HepG2 (cell line): ENCODE results near the gene TNIP1. TPM values are rescaled to one million over a fixed set of nuclear protein-coding genes. Genes with fewer than 3 reads are reported as not detected.

Source experiments
- ATAC-seq: fragments of 200-7000 bp; cut with Tn5 transposase; 3 replicates; pipeline ENCODE4 v1.9.1; 2020; ENCODE audit warnings: mild to moderate bottlenecking, moderate library complexity
- BruUV-seq: library from RNA; stranded (reverse); fragments of 400-500 nt; replicated peaks from 2 replicates; lab custom pipeline; 2021; lab: Mats Ljungman, UMichigan
- CTCF ChIA-PET: fragments of 300-600 bp; formaldehyde crosslinking; extraction: SDS; loops from one replicate; lab custom pipeline; 2021; ENCODE audit warnings: low total read pairs, inconsistent platforms, low intra/inter-chr PET ratio; lab: Yijun Ruan, JAX
- POLR2A ChIA-PET: fragments of 350-600 bp; sonication (Branson Sonifier 250); formaldehyde crosslinking; loops from one replicate; lab custom pipeline; 2020; ENCODE audit warnings: antibody characterized with exemption, inconsistent platforms; lab: Yijun Ruan, JAX
- DNase-seq: peaks from one replicate; pipeline ENCODE4 v3.0.0-alpha.2; 2015; ENCODE audit warnings: low spot score
- FAIRE-seq: peaks from 3 replicates; lab custom pipeline; 2011; peaks lifted over from hg19 to GRCh38; lab: Jason Lieb, UNC
- H2AFZ ChIP-seq: one replicate; pipeline ENCODE4 v1.6.1; 2011; ENCODE audit warnings: low read length, inconsistent platforms
- H3K27ac ChIP-seq: fragments of 300-600 bp; 3 replicates; pipeline ENCODE4 v1.8.0; 2011; ENCODE audit warnings: mixed run types, mild to moderate bottlenecking, mixed read lengths, low read length, inconsistent platforms; ENCODE audit not compliant: insufficient read depth; ENCODE audit errors: extremely low read length
- H3K27me3 ChIP-seq, 2 experiments: fragments of 200-600 bp in 1 of 2; 2 replicates in 1 of 2; 3 replicates in 1 of 2; pipeline versions ENCODE4 v1.6.0 to v1.8.0; 2011; ENCODE audit warnings: low read length in 2 of 2, mild to moderate bottlenecking in 2 of 2, moderate library complexity in 2 of 2, inconsistent platforms in 1 of 2; ENCODE audit not compliant: insufficient read depth in 2 of 2, control insufficient read depth in 1 of 2
- H3K36me3 ChIP-seq, 2 experiments: fragments of 200-600 bp in 1 of 2; replicated peaks in 1 of 2; 2 replicates in 1 of 2; 3 replicates in 1 of 2; pipeline versions ENCODE4 v1.5.1 to v1.8.0; 2011; ENCODE audit warnings: low read length in 2 of 2, inconsistent platforms in 1 of 2; ENCODE audit not compliant: insufficient read depth in 2 of 2, control insufficient read depth in 1 of 2
- H3K4me1 ChIP-seq: 2 replicates; pipeline ENCODE4 v1.5.1; 2012; ENCODE audit warnings: low read length, inconsistent platforms; ENCODE audit not compliant: insufficient read depth
- H3K4me2 ChIP-seq: 2 replicates; pipeline ENCODE4 v1.6.0; 2011; ENCODE audit warnings: low read depth, low read length, inconsistent platforms
- H3K4me3 ChIP-seq, 3 experiments: fragments of 200-600 bp in 1 of 3; sonication (generic), shearing (Covaris generic) in 1 of 3; replicated peaks in 1 of 3; 2 replicates each; pipeline ENCODE4 v1.5.1; 2011 to 2016; ENCODE audit warnings: low read length in 3 of 3, inconsistent platforms in 2 of 3, low read depth in 2 of 3, mild to moderate bottlenecking in 2 of 3, control low read depth in 1 of 3, mixed read lengths in 1 of 3; ENCODE audit not compliant: insufficient read depth in 1 of 3
- H3K79me2 ChIP-seq: one replicate; pipeline ENCODE4 v1.6.1; 2011; ENCODE audit warnings: low read length, inconsistent platforms; ENCODE audit not compliant: insufficient read depth
- H3K9ac ChIP-seq: 2 replicates; pipeline ENCODE4 v1.6.0; 2011; ENCODE audit warnings: mild to moderate bottlenecking, low read depth, low read length, inconsistent platforms; ENCODE audit not compliant: insufficient read depth
- H3K9me3 ChIP-seq: 2 replicates; pipeline ENCODE4 v1.5.1; 2012; ENCODE audit warnings: mild to moderate bottlenecking, low read length
- H4K20me1 ChIP-seq: 2 replicates; pipeline ENCODE4 v1.6.0; 2011; ENCODE audit warnings: inconsistent platforms, mild to moderate bottlenecking, low read length, moderate library complexity; ENCODE audit not compliant: insufficient read depth
- BCL6 ChIP-seq: IDR thresholded peaks from 2 replicates; pipeline ENCODE4 v1.6.1; 2016; ENCODE audit warnings: missing genetic modification reagents, missing compliant biosample characterization
- KLF13 ChIP-seq: sonication (generic); formaldehyde crosslinking; IDR thresholded peaks from 2 replicates; pipeline ENCODE4 v1.4.0; 2020; ENCODE audit warnings: mild to moderate bottlenecking, missing genetic modification reagents
- LCORL ChIP-seq, 2 experiments: fragments of 450-650 bp in 1 of 2; sonication (generic) in 1 of 2; formaldehyde crosslinking in 1 of 2; IDR thresholded peaks; 2 replicates each; pipeline versions ENCODE4 v1.5.0 to v1.6.1; 2017 to 2020; ENCODE audit warnings: antibody characterized with exemption in 1 of 2, missing genetic modification reagents in 1 of 2
- PRMT3 ChIP-seq: sonication (generic); formaldehyde crosslinking; IDR thresholded peaks from 2 replicates; pipeline ENCODE4 v1.8.1; 2022; ENCODE audit warnings: low read depth, mild to moderate bottlenecking, moderate library complexity, missing genetic modification reagents, borderline replicate concordance
- SOX5 ChIP-seq: IDR thresholded peaks from 2 replicates; pipeline ENCODE4 v1.6.1; 2016; ENCODE audit warnings: borderline replicate concordance
- SRSF4 ChIP-seq: fragments of 200-400 bp; formaldehyde crosslinking; IDR thresholded peaks from one replicate; pipeline ENCODE4 v1.6.1; 2018; ENCODE audit warnings: mild to moderate bottlenecking, low read depth, low read length, moderate library complexity; ENCODE audit not compliant: poor library complexity, severe bottlenecking
- ZFP37 ChIP-seq: sonication (generic); formaldehyde crosslinking; IDR thresholded peaks from 2 replicates; pipeline ENCODE4 v1.4.0; 2020; ENCODE audit warnings: missing genetic modification reagents, borderline replicate concordance
- WGBS: methylation state at CpG from one replicate; pipeline ENCODE4 v1.1.6; 2017; ENCODE audit warnings: low lambda C conversion rate; 5-methylcytosine and 5-hydroxymethylcytosine counted together
- in situ Hi-C: cut with HindIII; loops from 2 replicates; pipeline ENCODE4 v1.10.0; 2017; ENCODE audit warnings: low pct_unique_long_range_greater_than_20kb; ENCODE audit not compliant: extremely low pct_ligation_motif_present
- intact Hi-C: fragments of 100-400 bp; cut with micrococcal nuclease; formaldehyde crosslinking; loops from one replicate; pipeline ENCODE4 v1.10.0; 2022; ENCODE audit not compliant: unreplicated experiment
- polyA plus RNA-seq, 8 experiments: library from polyadenylated mRNA; depleted of rRNA in 3 of 8; stranded (reverse) in 7 of 8; unstranded in 1 of 8; fragments of >200 nt; fragmentation: Illumina TruSeq in 4 of 8; extraction: Trizol in 4 of 8; gene quantifications; 2 replicates each; pipeline versions ENCODE4 v1.2.1 to v1.2.3, GENCODE V29; 2011 to 2016; ENCODE audit warnings: low read depth in 4 of 8, missing spikeins in 1 of 8, mixed read lengths in 1 of 8; ENCODE audit not compliant: insufficient read depth in 1 of 8
- total RNA-seq, 5 experiments: library from RNA; depleted of rRNA; stranded (reverse); fragments of >200 nt; fragmentation: Illumina TruSeq; extraction: Trizol; gene quantifications; 2 replicates each; pipeline ENCODE4 v1.2.3, GENCODE V29; 2016; ENCODE audit warnings: low read depth in 1 of 5
- TF ChIP-seq, protein P1 (sequence below): sonication (generic); formaldehyde crosslinking; conservative IDR thresholded peaks from 2 replicates; pipeline ENCODE4 v1.4.0; 2020; ENCODE audit warnings: missing genetic modification reagents
- TF ChIP-seq, protein P2 (sequence below): sonication (generic); formaldehyde crosslinking; IDR thresholded peaks from 2 replicates; pipeline ENCODE4 v1.4.0; 2020; ENCODE audit warnings: mild to moderate bottlenecking, missing genetic modification reagents
- TF ChIP-seq, protein P3 (sequence below): sonication (generic); formaldehyde crosslinking; IDR thresholded peaks from 2 replicates; pipeline ENCODE4 v1.4.0; 2020; ENCODE audit warnings: missing genetic modification reagents, borderline replicate concordance
- TF ChIP-seq, protein P4 (sequence below): sonication (generic); formaldehyde crosslinking; IDR thresholded peaks from 2 replicates; pipeline ENCODE4 v1.5.0; 2020; ENCODE audit warnings: missing genetic modification reagents

TNIP1 gene
- total and polyA plus RNA-seq, 2 of the 13 experiments (the other 11 are each of a cell fraction or from before 2014, with no cell fraction given) = 26.2 to 45.9 TPM

DNA sequence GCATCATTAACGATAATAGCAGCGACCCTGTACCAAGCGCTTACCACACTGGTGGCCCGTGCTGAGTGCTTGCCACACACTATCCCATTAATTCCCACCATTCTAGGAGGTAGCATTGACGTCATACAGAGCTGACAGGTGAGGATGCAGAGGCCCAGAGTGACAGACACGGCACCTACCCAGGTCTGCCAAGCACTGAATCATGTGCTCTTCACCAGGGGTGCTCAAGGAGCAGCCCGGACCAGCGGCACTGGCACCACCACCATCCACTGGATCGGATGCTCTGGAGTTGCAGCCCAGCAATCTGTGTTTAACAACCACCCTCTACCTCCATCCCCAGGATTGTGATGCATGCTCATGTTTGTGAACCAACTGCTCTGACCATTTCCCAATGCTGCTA is 3.4 kb downstream of the TNIP1 start:
- ChIA-PET POLR2A (no interaction called here), CTCF (no interaction called here)
- intact Hi-C loops = no loop called here
- Histone ChIP-seq H3K9ac (no peak overlapping the region), H3K9me3 (no peaks in the 10 kb centered on the region), H2AFZ (no peak overlapping the region), H3K27me3 (no peaks in the 10 kb centered on the region; a peak in 1 of 5 replicates), H3K4me2 (0 out of 2 replicates have a peak overlapping the region, but pooled peaks have one; percentile 16), H4K20me1 (peaks cover 36% of the 10 kb centered on the region), H3K36me3 (peaks cover 1 to 15% of the 10 kb centered on the region in 2 experiments; a peak in 3 of 5 replicates), H3K4me1 (peaks cover 57% of the 10 kb centered on the region), H3K4me3 (no peak overlapping the region), H3K79me2 (peaks cover 83% of the 10 kb centered on the region), H3K27ac (no peak overlapping the region)
- no peak for DNase-seq
- no peak for FAIRE-seq
- in situ Hi-C loops = no loop called here
- no peak for ATAC-seq
- 96% methylated on average over 6 of the region's 9 CpGs for WGBS
- BruUV-seq = no TSS peak
- TF ChIP-seq, protein P1, sequence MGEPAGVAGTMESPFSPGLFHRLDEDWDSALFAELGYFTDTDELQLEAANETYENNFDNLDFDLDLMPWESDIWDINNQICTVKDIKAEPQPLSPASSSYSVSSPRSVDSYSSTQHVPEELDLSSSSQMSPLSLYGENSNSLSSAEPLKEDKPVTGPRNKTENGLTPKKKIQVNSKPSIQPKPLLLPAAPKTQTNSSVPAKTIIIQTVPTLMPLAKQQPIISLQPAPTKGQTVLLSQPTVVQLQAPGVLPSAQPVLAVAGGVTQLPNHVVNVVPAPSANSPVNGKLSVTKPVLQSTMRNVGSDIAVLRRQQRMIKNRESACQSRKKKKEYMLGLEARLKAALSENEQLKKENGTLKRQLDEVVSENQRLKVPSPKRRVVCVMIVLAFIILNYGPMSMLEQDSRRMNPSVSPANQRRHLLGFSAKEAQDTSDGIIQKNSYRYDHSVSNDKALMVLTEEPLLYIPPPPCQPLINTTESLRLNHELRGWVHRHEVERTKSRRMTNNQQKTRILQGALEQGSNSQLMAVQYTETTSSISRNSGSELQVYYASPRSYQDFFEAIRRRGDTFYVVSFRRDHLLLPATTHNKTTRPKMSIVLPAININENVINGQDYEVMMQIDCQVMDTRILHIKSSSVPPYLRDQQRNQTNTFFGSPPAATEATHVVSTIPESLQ = no peak
- no peak for TF ChIP-seq SOX5 (CRISPR knock-in tag)
- TF ChIP-seq BCL6 = no peak
- TF ChIP-seq SRSF4 = no peak
- TF ChIP-seq KLF13 (CRISPR knock-in tag) = no peak
- TF ChIP-seq, protein P2, sequence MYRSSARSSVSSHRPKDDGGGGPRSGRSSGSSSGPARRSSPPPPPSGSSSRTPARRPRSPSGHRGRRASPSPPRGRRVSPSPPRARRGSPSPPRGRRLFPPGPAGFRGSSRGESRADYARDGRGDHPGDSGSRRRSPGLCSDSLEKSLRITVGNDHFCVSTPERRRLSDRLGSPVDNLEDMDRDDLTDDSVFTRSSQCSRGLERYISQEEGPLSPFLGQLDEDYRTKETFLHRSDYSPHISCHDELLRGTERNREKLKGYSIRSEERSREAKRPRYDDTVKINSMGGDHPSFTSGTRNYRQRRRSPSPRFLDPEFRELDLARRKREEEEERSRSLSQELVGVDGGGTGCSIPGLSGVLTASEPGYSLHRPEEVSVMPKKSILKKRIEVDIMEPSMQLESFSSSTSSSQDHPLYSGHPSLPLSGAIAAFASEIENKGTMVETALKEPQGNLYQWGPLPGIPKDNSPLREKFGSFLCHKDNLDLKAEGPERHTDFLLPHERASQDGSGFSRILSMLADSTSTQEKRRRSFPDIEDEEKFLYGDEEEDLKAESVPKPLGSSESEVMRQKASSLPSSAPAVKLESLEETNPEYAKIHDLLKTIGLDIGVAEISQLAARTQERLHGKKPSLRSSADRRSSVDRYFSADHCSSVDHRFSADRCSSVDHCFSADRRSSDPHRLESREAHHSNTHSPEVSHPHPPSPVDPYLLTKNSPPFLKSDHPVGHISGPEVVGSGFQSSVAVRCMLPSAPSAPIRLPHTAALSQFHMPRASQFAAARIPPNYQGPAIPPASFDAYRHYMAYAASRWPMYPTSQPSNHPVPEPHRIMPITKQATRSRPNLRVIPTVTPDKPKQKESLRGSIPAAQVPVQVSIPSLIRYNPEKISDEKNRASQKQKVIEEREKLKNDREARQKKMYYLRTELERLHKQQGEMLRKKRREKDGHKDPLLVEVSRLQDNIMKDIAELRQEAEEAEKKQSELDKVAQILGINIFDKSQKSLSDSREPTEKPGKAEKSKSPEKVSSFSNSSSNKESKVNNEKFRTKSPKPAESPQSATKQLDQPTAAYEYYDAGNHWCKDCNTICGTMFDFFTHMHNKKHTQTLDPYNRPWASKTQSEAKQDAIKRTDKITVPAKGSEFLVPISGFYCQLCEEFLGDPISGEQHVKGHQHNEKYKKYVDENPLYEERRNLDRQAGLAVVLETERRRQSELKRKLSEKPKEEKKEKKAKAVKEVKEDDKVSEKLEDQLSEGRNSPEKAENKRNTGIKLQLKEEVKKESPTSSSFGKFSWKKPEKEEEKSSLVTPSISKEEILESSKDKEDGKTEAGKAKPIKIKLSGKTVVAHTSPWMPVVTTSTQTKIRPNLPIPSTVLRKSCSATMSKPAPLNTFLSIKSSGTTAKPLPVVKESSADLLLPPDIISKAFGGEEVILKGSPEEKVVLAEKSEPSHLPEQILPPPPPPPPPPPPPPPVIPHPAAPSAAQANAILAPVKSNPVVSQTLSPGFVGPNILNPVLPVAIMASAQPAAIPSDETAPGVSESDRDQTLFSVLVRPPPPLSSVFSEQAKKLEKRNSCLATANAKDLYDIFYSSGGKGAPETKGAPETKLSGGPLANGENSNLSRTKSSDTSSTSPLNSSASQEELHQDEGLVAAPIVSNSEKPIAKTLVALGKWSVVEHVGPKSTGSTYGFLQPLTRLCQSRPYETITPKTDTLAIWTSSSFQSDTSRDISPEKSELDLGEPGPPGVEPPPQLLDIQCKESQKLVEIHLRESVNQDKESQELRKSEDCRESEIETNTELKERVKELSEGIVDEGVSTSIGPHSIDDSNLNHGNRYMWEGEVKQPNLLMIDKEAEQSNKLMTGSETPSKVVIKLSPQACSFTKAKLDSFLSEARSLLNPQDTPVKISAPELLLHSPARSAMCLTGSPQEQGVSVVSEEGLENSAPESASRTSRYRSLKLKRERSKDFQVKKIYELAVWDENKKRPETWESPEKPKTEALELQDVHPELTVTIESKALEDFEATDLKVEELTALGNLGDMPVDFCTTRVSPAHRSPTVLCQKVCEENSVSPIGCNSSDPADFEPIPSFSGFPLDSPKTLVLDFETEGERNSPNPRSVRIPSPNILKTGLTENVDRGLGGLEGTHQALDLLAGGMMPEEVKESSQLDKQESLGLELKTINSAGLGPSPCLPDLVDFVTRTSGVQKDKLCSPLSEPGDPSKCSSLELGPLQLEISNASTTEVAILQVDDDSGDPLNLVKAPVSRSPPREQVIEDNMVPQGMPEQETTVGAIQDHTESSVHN (CRISPR knock-in tag) = no peak
- TF ChIP-seq, protein P3, sequence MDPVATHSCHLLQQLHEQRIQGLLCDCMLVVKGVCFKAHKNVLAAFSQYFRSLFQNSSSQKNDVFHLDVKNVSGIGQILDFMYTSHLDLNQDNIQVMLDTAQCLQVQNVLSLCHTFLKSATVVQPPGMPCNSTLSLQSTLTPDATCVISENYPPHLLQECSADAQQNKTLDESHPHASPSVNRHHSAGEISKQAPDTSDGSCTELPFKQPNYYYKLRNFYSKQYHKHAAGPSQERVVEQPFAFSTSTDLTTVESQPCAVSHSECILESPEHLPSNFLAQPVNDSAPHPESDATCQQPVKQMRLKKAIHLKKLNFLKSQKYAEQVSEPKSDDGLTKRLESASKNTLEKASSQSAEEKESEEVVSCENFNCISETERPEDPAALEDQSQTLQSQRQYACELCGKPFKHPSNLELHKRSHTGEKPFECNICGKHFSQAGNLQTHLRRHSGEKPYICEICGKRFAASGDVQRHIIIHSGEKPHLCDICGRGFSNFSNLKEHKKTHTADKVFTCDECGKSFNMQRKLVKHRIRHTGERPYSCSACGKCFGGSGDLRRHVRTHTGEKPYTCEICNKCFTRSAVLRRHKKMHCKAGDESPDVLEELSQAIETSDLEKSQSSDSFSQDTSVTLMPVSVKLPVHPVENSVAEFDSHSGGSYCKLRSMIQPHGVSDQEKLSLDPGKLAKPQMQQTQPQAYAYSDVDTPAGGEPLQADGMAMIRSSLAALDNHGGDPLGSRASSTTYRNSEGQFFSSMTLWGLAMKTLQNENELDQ (CRISPR knock-in tag) = no peak
- TF ChIP-seq, protein P4, sequence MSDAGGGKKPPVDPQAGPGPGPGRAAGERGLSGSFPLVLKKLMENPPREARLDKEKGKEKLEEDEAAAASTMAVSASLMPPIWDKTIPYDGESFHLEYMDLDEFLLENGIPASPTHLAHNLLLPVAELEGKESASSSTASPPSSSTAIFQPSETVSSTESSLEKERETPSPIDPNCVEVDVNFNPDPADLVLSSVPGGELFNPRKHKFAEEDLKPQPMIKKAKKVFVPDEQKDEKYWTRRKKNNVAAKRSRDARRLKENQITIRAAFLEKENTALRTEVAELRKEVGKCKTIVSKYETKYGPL (CRISPR knock-in tag) = no peak
- TF ChIP-seq LCORL (IDR thresholded peaks at IDR 0.05) = no peak
- TF ChIP-seq LCORL (CRISPR knock-in tag; IDR thresholded peaks at IDR 0.05) = no peak
- TF ChIP-seq ZFP37 (CRISPR knock-in tag) = no peak
- TF ChIP-seq PRMT3 = no peak
